Spleen (tissue), 13 donors: ENCODE results near the gene SLC16A13. TPM values are rescaled to one million over a fixed set of nuclear protein-coding genes. Genes with fewer than 3 reads are reported as not detected.
A peak's percentile ranks its signal among the peaks of the same experiment; 100 is the strongest.
"Not testable (repeated sequence)": the region's sequence is repeated elsewhere in the genome, so short reads cannot be mapped to it uniquely, and the experiment has no call there.

Source experiments
- DNase-seq: peaks from one replicate; pipeline ENCODE4 v3.0.0-alpha.2; 2020
- H3K27ac ChIP-seq, 8 donors: fragments of 200-600 bp; sonication (generic) in 7 of 8; 1 replicate in 4 of 8; 2 replicates in 4 of 8; pipeline versions ENCODE4 v1.5.0 to v1.8.0; 2016 to 2021; ENCODE audit warnings: inconsistent platforms in 4 of 8, mild to moderate bottlenecking in 4 of 8, moderate library complexity in 1 of 8
- H3K27me3 ChIP-seq, 7 donors: fragments of 200-600 bp; sonication (generic) in 6 of 7; replicated peaks in 1 of 7; 1 replicate in 4 of 7; 2 replicates in 3 of 7; pipeline versions ENCODE4 v1.5.0 to v1.8.0; 2016 to 2021; ENCODE audit warnings: inconsistent platforms in 3 of 7, mild to moderate bottlenecking in 1 of 7
- H3K36me3 ChIP-seq, 6 donors: fragments of 200-600 bp; sonication (generic) in 5 of 6; 1 replicate in 4 of 6; 2 replicates in 2 of 6; pipeline versions ENCODE4 v1.5.0 to v1.8.0; 2016 to 2021; ENCODE audit warnings: inconsistent platforms in 2 of 6
- H3K4me1 ChIP-seq, 6 donors: fragments of 200-600 bp; sonication (generic) in 5 of 6; 1 replicate in 3 of 6; 2 replicates in 3 of 6; pipeline versions ENCODE4 v1.5.0 to v1.8.0; 2016 to 2021; ENCODE audit warnings: inconsistent platforms in 3 of 6
- H3K4me3 ChIP-seq, 8 donors: fragments of 200-600 bp; sonication (generic) in 7 of 8; 1 replicate in 4 of 8; 2 replicates in 4 of 8; pipeline versions ENCODE4 v1.5.0 to v1.8.0; 2016 to 2021; ENCODE audit warnings: inconsistent platforms in 4 of 8, mild to moderate bottlenecking in 4 of 8, moderate library complexity in 2 of 8
- H3K9me3 ChIP-seq, 8 donors: fragments of 200-600 bp; sonication (generic) in 7 of 8; 1 replicate in 4 of 8; 2 replicates in 4 of 8; pipeline versions ENCODE4 v1.5.0 to v1.8.0; 2016 to 2021; ENCODE audit warnings: inconsistent platforms in 4 of 8
- POLR2A ChIP-seq, 3 donors: fragments of 450-650 bp; IDR thresholded peaks; one replicate each; pipeline ENCODE4 v1.5.1; 2017; ENCODE audit warnings: antibody characterized with exemption in 3 of 3, mild to moderate bottlenecking in 1 of 3
- POLR2AphosphoS5 ChIP-seq, 3 donors: sonication (generic); formaldehyde crosslinking; IDR thresholded peaks; one replicate each; pipeline ENCODE4 v1.5.1; 2017; ENCODE audit warnings: antibody characterized with exemption in 3 of 3
- WGBS, 5 donors: extraction: QIAGEN DNeasy Blood & Tissue Kit in 3 of 5; methylation state at CpG; one replicate each; pipeline versions ENCODE4 v1.1.5 to v1.1.7; 2013 to 2018; 5-methylcytosine and 5-hydroxymethylcytosine counted together
- intact Hi-C: fragments of 100-400 bp; cut with DNase I; formaldehyde crosslinking; loops from one replicate; pipeline ENCODE4 v1.15.0; 2023; ENCODE audit warnings: low total_unique reads
- long read RNA-seq, 2 donors: transcript quantifications; one replicate each; lab custom pipeline, GENCODE V29; 2026
- polyA plus RNA-seq, 3 donors: library from polyadenylated mRNA; stranded (reverse); fragments of 200-250 nt; gene quantifications; one replicate each; pipeline ENCODE4 v1.2.1, GENCODE V29; 2013
- total RNA-seq, 7 donors: library from RNA; depleted of rRNA in 3 of 7; stranded (reverse); fragments of >200 nt in 3 of 7; fragmentation: NEBNext Ultra II Directional in 4 of 7; extraction: Animal tissue kit (Norgen Biotek cat#: 25700) in 4 of 7; gene quantifications; one replicate each; pipeline versions ENCODE4 v1.1.0 to v1.2.1, GENCODE V29; 2016 to 2021
- TF ChIP-seq, protein P1 (sequence below), 11 experiments: fragments of 200-600 bp in 7 of 11; fragments of 450-650 bp in 4 of 11; sonication (generic) in 4 of 11; IDR thresholded peaks in 8 of 11; conservative IDR thresholded peaks in 3 of 11; 1 replicate in 7 of 11; 2 replicates in 4 of 11; pipeline versions ENCODE4 v1.4.0 to v1.8.0; 2016 to 2021; ENCODE audit warnings: antibody characterized with exemption in 11 of 11, inconsistent platforms in 4 of 11, mild to moderate bottlenecking in 1 of 11
- donor health status: healthy with polysubstance abuse.
- donor health status: DM: no; HTN: no; CAD: no; lungs with moderate emphysema.
- donor health status: DM: no; HTN: no; CAD: no.
- donor health status: Bipolar disorder and iron deficiency.
- donor health status: healthy.
- donor health status: DM: no; HTN: no; CAD: no.
- donor health status: DM: yes; HTN: yes; CAD: no.

The SLC16A13 gene, protein sequence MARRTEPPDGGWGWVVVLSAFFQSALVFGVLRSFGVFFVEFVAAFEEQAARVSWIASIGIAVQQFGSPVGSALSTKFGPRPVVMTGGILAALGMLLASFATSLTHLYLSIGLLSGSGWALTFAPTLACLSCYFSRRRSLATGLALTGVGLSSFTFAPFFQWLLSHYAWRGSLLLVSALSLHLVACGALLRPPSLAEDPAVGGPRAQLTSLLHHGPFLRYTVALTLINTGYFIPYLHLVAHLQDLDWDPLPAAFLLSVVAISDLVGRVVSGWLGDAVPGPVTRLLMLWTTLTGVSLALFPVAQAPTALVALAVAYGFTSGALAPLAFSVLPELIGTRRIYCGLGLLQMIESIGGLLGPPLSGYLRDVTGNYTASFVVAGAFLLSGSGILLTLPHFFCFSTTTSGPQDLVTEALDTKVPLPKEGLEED
- total RNA-seq (10 to 100 TPM in 2 of 7 donors, 1 to 10 TPM in 5; 4.0 to 15.3 (median 7.6) TPM), polyA plus RNA-seq (1 to 10 TPM; 1.7 to 5.4 (median 1.8) TPM)
- long read RNA-seq, donor 1, result 0 reads
- long read RNA-seq, donor 2, partial matches to known transcripts, result 0 of 1 reads
- long read RNA-seq, donor 2, other reads (novel, unspliced or antisense), result 0 of 1 reads

DNA sequence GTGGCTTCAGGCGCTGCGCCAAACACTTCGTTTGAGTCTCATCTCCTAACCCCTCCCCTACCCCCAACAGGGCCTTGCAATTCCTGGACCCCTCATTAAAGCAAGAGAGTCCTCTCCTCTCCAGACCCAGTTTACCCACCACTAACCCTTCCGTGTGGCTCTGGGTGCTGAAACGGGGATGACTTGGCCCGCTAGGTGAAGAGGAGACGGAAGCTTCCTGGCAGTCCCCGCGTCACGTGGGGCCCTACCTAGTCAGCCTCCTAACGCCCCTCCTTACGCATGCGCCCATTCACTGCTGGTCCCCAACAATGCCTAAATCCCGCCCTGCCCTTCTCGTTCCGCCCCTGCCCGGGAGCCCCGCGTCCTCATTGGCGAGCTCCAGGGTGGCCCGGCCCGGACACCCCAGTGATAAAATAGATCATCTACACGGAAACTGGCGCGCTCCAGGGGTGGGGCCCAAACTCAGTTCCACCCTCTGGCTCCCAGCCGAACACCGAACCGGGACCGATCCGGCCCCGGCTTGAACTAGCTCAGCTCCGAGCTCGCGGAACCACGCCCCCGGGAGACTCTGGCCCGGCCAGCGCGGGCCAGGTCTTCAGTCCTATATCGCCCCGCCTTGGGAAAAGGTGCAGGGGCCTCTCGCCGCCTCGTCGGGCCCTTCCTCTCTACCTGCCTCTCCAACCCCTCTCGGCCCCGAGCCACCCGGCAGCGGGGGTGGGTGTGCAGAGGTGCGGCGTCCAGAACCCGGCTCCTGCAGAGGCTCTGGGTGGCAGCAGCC is at the start of gene SLC16A13:
Gene SLC16A13, plus strand, starts transcription at position 425 of the 778 bp plus-strand sequence. CDS start 368 bp downstream, outside the sequence.
- Histone ChIP-seq H3K9me3 (no peaks in the 10 kb centered on the region), H3K27ac (peak within 1 kb of the TSS; percentile 86 to 96 (median 94)), H3K36me3 (peaks cover 0 to 4% (median 0%) of the 10 kb centered on the region in 6 donors), H3K4me1 (peaks cover 9 to 75% (median 39%) of the 10 kb centered on the region in 6 donors), H3K4me3 (peak within 1 kb of the TSS; percentile 26 to 89 (median 66)), H3K27me3 (no peaks in the 10 kb centered on the region)
- TF ChIP-seq, protein P1, sequence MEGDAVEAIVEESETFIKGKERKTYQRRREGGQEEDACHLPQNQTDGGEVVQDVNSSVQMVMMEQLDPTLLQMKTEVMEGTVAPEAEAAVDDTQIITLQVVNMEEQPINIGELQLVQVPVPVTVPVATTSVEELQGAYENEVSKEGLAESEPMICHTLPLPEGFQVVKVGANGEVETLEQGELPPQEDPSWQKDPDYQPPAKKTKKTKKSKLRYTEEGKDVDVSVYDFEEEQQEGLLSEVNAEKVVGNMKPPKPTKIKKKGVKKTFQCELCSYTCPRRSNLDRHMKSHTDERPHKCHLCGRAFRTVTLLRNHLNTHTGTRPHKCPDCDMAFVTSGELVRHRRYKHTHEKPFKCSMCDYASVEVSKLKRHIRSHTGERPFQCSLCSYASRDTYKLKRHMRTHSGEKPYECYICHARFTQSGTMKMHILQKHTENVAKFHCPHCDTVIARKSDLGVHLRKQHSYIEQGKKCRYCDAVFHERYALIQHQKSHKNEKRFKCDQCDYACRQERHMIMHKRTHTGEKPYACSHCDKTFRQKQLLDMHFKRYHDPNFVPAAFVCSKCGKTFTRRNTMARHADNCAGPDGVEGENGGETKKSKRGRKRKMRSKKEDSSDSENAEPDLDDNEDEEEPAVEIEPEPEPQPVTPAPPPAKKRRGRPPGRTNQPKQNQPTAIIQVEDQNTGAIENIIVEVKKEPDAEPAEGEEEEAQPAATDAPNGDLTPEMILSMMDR (IDR thresholded peaks at IDR 0.05 in 8 of 11, conservative IDR thresholded peaks at IDR 0.05 in 3 of 11), result peak in 2 of 11 experiments; percentile 27 to 32
- peak; percentile 20 to 78 (median 63) for TF ChIP-seq POLR2A (IDR thresholded peaks at IDR 0.05)
- TF ChIP-seq POLR2AphosphoS5 (IDR thresholded peaks at IDR 0.05), result peak; percentile 94 to 97 (median 96)
- intact Hi-C loops, result no loop called here
- DNase-seq, result peak; percentile 99
- WGBS, 5 donors, result 0 to 1% (median 0%) methylated on average over 22 to 52 of the region's 52 CpGs

DNA sequence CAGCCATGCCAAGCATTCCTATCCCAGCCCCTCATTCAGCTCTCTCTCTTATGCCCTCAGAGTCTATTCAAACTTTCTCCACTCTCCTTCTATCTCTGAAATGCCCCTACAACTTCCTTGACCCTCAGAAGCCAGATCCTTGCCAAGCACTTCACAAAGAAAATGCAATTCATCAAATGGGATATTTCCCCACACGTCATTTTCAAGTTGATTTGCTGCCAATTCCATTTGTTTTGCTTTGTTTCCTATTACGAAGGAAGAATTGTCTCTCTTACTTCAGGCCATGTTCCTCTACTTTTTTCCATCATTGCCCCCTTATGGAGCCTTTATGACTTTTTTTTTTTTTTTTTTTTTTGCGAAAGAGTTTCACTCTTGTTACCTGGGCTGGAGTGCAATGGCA is 49.1 kb upstream of the SLC16A13 start:
- H3K27ac ChIP-seq, result no peak overlapping the region
- H3K36me3 ChIP-seq, result no peaks in the 10 kb centered on the region
- WGBS, 5 donors, result 55 to 80% (median 62%) methylated on average over 3 of the region's 3 CpGs
- H3K27me3 ChIP-seq, result no peaks in the 10 kb centered on the region
- TF ChIP-seq POLR2AphosphoS5 (IDR thresholded peaks at IDR 0.05), result no peak
- TF ChIP-seq POLR2A (IDR thresholded peaks at IDR 0.05), result no peak
- TF ChIP-seq, protein P1 (IDR thresholded peaks at IDR 0.05 in 8 of 11, conservative IDR thresholded peaks at IDR 0.05 in 3 of 11), result no peak
- DNase-seq, result no peak
- peaks cover 0 to under 1% (median 0%) of the 10 kb centered on the region in 6 donors for H3K4me1 ChIP-seq
- no peak overlapping the region for H3K4me3 ChIP-seq
- intact Hi-C loops, result no loop called here
- H3K9me3 ChIP-seq, result no peaks in the 10 kb centered on the region

DNA sequence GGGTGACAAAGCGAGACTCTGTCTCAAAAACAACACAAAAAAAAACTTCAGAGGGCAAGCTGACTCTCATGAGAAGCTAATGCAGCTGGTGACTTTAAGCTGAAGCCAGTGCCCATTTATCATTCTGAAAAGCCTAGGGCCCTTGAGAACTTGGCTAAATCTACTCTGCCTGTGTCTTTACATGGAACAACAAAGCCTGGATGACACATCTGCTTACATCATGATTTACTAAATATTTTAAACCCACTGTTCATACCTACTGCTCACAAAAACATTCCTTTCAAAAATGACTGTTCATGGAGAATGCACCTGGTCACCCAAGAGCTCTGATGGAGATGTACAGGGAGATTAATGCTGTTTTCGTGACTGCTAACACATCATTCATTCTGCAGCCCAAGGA is 46.0 kb upstream of the SLC16A13 start:
- Histone ChIP-seq H3K27ac (no peak overlapping the region), H3K36me3 (no peaks in the 10 kb centered on the region), H3K27me3 (no peaks in the 10 kb centered on the region), H3K9me3 (no peaks in the 10 kb centered on the region), H3K4me3 (no peak overlapping the region), H3K4me1 (no peaks in the 10 kb centered on the region)
- TF ChIP-seq POLR2A (IDR thresholded peaks at IDR 0.05) (no peak), POLR2AphosphoS5 (IDR thresholded peaks at IDR 0.05) (no peak)
- TF ChIP-seq, protein P1 (IDR thresholded peaks at IDR 0.05 in 8 of 11, conservative IDR thresholded peaks at IDR 0.05 in 3 of 11), result no peak
- no peak for DNase-seq
- intact Hi-C loops, result loop anchor here (10.0 kb wide), 1 partner anchor 145 kb away; no protein-coding TSS in a partner anchor
- 87 to 97% (median 89%) methylated on average over 2 of the region's 2 CpGs for WGBS, 5 donors

DNA sequence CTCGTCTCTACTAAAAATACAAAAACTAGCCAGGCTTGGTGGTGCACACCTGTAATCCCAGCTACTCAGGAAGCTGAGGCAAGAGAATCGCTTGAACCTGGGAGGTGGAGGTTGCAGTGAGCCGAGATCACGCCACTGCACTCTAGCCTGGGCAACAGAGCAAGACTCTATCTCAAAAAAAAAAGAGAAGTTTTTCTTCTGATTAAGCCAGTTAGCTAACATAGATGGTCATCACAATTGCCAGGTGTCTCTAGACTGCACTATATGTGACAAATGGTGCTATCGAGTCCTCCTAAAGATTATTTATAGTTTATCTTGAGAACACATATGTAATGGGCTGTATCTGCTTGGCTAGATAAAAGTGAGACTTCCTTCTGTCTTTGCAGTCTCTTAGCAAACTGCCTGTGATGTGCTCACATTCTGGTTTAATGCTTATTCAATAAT is 42.2 kb upstream of the SLC16A13 start:
- 52 to 66% (median 64%) methylated on average over 5 of the region's 5 CpGs for WGBS, 5 donors
- DNase-seq, H3K27me3 ChIP-seq, H3K4me3 ChIP-seq, H3K27ac ChIP-seq, H3K9me3 ChIP-seq: not testable (repeated sequence)
- peaks cover 0 to 31% (median 14%) of the 10 kb centered on the region in 6 donors for H3K36me3 ChIP-seq
- H3K4me1 ChIP-seq, result peaks cover 0 to 20% (median 12%) of the 10 kb centered on the region in 6 donors
- intact Hi-C loops, result loop anchor here (10.0 kb wide), 1 partner anchor 149 kb away; no protein-coding TSS in a partner anchor
